HG03108 (cell line): ENCODE data around the gene MYCBP2.

Experiments used
- ATAC-seq: cut with Tn5 transposase; IDR thresholded peaks from one replicate; pipeline ENCODE4 v1.9.1; 2021; ENCODE audit warnings: moderate library complexity; ENCODE audit not compliant: unreplicated experiment

MYCBP2 gene

DNA sequence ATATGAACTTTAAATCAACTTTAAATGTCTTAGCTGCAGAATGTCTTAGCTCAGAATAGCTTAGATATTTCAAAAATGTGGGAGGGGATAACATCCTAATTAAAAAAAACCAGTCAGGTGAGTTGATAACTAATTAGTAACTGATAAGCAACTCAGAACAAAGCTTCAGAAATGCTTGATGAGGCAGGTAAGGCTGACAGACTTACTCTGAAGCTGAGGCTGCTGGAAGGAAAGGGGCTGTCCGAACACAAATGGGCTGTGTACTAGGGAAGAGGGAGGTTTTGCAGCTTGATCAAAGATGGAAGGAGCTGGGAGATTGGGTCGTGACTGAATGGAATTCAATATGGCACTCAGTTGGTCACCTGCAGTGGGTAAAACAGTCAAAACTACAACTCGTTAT, 208.8 kb downstream of the MYCBP2 start:
- ATAC-seq: no peak

DNA sequence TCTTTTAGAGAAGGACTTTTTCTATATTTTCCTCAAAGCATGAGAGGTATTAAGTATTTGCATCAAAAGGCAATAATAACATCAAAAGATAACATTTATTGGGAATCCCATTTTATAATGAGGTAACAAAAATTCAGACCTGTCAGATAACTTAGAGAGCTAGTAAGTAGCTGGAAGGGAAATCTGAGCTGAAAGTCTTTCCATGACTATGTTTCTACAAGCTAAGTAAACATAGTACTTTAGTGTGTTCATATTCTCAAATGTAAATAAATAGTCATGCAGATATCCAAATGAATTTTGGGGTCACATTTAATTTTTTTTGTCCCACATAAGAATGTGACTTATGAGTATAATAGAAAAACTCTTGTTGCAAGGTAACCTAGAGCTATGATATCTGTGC, 212.6 kb downstream of the MYCBP2 start:
- no peak for ATAC-seq

DNA sequence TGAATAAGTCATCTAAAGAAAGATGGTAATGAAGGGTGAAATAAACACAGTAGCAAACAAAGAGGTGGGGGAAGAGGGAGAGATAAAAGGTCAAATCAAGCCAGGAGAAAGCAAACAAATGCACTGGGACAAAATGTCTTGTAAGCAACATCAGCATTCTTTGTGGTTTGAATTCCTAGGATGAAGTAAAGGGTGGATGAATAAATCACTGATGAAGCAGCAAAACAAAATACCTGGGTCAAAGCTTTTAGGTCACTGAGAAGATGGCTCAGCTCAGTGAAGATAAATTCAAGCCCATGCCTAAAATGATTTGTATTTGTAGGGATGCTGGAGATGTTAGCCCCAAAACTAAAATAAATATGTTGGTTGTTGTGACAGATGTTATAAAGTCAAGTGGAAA, 213.4 kb downstream of the MYCBP2 start:
- ATAC-seq: no peak

DNA sequence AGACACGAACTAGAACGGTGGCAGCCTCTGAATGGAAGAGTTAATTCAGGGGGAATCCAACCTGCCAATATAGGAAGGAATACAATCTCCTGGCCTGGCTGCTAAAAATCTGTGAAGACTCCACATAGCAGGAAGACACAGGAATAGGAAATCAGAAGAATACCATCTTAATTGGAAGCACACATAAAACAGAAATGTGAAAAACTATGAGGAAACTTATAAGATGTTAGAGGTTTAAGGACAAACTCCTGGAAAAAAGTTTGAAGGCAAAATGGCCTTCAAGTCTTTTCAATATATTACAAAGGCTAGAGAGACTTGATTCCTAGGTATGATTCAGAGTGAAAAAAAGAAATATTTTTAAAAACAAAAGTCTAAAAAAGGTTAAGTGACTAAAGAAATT, 221.8 kb downstream of the MYCBP2 start:
- ATAC-seq: no peak

DNA sequence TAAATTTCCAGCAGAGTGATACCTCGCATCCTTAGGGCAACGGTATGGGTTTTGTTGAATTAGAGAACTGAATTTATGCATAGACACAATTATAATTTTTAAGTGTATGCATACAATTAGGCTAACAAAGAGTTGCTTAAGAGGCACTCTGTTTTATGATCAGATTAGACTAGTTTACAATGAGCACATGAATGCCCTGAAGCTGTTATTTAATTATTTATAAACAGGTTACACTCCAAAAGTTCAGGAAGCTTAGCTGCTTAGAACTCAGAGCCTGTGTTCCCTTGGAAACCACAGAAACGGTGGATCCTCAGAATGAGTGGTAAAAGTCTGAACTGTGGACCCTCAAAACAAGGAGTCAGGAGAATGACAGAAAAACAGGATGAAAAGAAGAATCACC, 227.5 kb downstream of the MYCBP2 start:
- ATAC-seq: no peak

DNA sequence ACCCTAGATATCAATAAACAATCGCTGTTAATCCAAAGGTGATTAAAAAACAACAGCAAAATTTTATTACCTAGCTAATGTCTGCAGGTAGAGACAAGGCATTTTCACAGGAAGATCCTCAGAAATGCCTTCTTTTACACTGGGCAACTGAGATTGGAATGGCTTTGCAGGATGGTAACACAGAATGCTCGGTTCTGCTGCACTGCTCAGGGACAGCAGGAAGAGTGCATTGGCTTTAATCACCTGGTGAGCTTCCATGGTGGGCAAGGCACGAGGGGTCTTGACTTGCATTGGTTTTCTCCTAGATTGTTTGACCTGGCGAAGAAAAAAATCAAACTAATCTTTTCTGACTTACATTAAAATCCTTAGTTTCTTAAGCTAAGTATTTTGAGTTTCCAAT, 231.6 kb downstream of the MYCBP2 start:
- ATAC-seq: no peak

DNA sequence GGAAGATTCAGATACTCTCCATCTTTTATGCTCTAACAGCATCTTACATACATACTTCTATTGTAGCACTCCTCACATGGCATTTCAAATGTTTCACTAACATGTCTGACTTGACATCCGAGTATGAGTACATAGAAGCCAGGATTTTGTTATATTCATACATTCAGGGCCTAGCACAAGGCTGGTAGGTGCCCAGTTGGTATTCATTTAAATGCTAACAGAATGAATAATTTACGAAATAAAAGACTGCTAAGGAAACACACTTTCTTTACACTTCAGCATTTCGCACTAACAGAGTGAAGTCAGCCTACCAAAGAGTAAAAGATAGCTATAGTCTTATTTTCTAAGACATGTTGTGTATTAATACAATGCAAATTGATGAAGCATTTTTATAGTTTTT, 232.1 kb downstream of the MYCBP2 start:
- ATAC-seq: no peak

DNA sequence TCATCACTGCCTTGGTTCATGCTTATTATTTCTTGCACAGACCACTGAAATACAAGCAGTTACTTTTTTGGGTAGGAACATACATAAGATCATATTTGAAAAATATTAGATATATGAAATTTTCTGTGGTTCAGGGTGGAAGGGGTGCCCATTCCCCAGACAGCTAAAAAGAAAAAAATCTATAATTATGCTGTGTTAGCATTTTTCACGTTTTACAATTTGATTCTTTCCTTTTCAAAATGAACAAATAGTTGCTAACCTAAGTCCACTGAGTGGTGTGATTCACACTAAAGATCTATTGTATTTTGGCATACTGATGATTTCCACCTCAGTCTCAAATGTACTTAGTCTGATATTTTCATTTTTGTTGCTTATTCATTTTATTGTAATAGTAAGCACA, 233.2 kb downstream of the MYCBP2 start:
- ATAC-seq: no peak

DNA sequence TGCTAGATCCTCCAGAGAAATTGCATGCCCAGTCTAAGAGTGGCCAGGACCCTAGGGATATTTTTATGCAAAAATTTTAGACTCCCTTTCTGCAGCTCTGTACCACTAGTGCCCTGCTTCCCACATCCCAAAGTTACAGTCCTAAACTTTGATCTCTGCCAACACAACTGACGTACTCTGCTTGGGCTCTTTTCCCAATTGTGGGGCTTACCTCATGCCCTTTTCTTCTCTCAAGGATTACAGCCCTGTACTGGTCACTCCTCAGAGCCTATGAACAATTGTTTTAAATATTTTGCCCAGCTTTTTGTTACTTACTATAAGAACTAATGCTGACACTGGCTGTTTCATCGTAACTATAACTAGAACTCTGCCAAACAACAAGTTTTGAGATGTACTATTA, 242.1 kb downstream of the MYCBP2 start:
- no peak for ATAC-seq

DNA sequence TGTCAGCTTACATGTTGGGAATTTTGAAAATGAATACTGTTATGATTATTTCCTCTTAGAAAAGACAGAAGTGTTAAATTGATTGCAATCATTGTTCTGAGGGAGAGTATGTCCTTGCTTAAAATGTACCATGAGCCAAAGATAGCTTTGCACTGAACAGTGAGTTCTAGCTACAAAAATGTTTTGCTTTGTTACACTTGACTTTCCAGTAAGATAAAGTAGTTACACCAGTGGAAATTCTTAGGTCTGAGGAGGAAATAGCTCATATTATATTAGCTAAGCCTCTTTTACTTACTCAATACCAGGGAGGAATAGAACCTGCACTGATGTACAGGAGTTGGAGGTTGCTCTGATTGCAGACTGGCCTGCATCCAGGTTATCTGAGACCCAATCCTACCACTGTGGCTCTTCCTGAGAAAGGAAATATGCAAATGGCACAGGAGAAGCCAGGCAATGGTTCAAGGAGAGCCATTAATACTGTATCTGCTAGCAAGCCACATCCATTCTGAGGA, 246.9 kb downstream of the MYCBP2 start:
- ATAC-seq: no peak

DNA sequence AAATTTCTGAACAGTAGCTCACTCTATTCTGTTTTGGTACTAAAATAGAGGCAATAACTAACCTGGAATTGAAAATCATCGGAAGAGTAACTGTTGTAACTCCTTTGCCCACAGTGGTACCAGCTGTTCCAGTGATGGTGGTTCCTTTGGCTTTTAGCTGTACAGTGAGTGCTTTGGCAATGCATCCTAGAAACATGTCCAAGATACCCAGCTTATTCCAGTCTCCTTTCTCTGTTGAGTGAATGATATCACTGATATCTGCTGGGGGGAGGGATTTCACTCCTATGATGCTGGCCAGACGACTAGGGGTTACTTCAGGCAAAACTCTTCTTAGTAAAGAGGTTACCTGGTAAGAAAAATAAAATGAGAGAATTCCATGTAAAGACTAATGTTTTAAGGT, 259.4 kb downstream of the MYCBP2 start:
- ATAC-seq: no peak

DNA sequence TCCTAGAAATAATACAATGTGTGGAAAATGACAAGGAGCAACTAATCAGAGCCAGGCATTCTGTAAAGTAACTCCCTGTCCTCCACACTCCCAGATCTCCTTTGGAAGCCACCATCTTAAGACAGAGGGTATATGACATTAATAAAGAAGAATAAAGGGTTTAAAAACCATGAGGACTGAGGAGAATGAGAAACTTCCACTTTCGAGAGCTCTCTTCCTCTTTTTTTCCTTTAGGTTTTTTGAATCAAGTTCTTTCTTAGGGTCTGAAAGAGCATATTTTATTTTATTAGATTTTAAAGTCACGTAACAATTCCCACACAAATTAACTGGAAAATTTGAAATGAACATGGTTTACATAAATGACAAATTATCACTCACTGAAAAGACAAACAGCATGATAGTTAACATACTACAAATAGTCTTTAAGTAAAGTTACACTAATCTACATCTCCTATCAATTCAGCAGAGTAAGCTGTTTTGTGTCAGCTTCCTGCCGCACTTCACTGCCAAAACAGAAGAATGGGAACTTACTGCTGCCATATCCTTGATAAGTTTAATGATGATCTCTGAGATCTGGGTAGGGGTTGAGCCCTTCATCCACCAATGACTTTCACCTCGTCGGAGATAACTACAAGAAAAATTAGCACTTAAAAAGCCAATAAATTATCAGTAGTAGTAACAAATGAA, 261.3 kb downstream of the MYCBP2 start:
- no peak for ATAC-seq

DNA sequence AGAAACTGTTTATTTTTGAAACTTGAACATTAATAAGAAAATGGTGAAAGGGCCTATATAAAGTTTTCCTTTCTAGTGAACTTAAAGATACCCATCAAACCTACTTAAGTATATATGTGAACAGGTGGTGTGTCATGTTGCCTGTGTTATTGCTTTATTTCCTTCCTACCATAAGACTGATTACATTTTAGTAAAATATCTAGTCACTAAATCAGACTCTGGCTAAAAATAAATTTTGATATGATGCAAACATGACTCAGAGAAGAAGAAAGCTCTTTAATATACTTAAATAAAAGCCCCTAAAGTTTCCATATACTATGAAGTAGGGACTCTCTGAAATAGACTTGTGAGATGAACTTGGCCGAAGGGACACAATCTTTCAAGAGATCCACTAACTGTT, 264.8 kb downstream of the MYCBP2 start:
- no peak for ATAC-seq

DNA sequence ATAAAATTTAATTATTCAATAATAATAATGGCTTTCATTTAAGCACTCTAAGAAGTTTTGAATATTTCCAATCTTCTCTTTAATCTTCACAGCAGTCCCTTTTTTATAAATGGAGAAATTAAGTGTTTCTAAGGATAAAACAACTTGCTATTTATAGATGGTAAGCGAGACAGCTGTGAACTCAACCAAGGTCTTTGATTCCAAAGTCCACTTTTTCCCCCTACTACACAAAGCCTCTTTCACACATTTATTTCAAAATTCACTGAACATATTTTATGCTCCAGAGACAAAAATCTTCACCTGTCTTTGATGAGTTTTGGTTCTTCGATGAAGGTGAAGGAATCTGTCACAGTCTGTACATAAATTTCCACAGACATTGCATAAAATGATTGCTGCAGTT, 265.5 kb downstream of the MYCBP2 start:
- no peak for ATAC-seq

DNA sequence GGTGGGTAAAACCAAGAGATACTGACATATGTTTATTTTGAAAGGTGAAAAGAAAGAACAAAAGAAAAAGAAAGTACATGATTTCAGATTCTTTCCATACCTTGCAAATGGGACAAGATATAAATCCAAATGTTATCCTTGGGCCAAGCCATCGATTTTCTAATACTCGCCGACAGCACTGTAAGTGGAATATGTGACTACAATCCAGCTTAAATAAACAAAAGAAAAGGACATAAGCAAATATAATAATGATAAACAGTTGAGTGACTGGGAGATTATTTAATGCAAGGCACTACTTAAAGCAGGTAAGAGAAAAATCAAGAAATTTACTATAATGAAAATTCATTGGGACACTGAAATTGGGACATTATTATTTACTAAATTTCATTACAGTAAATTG, 270.0 kb downstream of the MYCBP2 start:
- ATAC-seq: no peak

DNA sequence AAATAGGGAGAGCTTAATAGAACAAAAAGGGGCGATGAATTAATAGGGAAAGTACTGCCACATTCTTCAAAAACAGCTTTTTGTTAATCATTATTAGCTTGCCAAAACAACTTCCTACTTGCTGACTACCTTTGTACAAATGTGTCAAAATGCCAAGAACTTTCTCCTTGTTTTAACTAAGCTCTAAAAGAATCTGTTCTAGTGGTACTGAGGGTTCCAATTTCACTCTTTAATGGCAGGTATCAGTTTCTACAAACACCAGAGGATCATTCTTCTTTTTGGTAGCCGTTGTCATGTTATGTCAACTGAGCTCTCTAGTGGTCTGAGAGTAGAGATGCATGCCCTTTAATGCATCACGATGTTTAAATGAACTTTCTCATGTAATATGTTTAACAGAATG, 270.5 kb downstream of the MYCBP2 start:
- ATAC-seq: no peak

DNA sequence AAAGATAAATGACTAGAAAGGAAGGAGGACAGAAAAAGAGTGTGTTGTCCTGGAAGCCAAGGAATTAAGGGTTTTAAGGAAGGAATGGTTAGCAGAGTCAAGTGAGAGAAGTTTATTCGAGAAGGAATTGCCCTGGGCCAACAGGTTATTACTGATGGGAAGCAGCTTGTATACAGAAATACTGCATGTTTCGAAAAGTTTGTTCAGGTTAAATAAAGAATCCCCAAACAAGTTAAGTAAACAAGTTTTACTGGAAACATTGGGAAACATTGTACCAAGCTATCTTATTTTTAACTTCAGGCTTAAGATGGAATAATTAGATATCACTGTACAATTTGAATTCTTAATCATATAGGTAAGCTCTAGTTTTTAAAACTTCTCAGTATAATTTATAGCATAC, 271.7 kb downstream of the MYCBP2 start:
- no peak for ATAC-seq

DNA sequence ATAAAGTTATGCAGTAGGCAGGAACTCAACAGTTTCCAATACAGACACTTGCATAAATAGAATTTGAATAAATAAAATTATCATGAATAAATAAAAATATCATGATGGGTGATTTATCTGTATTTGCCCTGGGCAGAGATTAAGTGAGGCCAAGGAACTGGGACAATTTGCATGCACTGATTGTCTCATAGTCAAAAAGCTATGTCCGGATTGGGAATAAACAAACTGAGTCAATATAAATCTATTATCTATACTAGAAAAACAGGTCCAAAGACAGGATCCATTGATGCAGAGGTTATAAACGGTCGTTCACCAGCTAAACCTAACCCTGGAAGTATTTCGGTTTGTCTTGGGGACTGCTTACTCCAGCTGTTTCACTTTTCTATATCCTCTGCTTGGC, 273.7 kb downstream of the MYCBP2 start:
- ATAC-seq: no peak

DNA sequence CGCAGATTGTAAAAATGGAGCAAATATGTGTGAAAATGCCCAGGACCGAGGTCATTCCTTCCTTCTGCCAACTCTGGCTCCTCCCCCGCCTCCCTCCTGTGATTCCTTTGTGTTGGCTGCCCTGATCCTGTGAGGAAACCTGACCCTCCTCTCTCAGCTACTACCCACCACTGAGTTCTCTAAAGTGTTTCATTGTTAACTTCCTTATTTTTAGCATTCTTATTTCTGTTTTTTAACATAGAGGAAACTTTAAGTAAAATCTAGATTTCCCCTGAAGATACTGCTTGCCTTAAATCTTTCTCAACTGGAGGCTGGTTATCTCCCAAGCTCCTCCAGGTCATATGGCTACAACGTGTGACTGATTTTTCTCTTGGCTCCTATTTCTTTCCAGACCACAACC, 278.2 kb downstream of the MYCBP2 start:
- ATAC-seq: no peak

DNA sequence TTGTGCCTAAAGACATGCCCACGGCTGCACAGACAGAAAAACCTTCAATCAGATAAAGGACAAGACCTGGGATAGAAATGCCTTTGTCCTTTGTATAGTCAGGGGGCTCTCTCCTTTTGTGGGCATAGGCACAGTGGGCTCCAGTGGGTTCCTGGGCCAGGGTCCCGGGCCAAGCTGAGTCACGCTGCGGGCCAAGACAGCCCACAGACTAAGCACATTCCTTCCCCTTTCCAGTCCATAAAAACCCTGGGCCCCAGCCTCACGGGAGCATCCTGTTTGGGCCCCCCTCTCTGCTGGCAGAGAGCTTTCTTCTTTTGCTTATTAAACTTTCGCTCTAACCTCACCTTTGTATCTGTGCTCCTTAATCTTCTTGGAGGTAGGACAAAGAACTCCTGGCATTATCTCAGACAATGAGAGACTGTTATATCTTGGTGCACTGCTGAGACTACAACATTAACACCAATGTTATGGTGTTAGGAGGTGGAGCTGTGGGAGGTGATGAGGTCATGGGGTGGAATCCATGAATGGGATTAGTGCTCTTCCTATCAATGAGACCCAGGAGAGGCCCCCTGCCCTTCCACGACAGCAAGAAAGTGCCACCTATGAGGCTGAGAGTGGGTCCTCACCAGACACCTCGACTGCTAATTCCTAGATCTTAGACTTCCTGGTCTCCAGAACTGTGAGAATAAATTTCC, 279.1 kb downstream of the MYCBP2 start:
- no peak for ATAC-seq

DNA sequence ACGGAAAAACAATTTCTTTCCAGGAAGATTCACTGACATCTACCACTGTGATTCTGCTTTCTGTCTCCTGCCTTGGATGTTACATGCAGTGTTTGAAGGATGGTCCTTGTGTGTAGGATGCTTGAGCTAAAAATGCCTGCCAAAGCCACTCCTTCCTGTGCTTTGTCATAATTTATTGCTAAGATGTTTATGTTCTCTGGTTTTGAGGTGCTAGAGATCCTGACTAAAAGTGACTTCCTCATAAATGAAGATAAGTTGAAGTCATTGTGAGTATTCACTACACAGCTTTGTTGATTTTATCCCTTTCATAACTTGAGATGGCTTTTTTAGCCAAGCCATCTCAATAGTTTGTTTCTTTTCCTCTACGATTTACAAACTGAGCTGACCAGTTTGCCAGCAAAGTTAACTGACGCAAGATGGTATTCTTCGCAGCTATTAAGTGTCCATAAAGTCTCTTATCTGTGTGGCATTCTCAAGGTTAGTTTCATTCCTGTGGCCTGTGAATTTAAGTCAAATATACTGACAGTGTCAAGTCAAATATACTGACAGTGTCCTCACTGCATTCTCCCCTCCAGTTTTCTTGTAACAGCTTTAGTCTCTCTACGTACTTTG, 284.2 kb downstream of the MYCBP2 start:
- no peak for ATAC-seq

DNA sequence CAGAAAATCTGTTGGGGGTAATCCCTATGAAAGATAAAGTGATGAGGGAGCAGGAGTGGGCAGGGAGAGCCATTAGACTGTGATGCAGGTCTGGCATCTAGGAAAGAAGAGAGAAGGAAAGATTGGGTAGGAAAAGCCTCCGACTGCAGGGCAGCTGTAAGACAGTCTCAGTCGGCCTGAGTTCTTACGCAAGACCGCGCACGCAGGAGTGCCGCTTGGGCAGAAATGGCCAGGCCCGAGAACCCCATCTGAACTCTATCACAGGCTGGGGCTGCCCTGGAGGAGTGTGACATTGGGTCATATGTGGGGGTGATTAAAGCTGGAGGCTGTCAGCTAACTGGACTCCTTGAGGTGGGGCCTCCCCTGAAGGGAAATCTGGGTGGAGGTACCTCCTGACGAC, 286.1 kb downstream of the MYCBP2 start:
- no peak for ATAC-seq
